K562 (cell line): ENCODE results near the gene STUM. TPM values are rescaled to one million over a fixed set of nuclear protein-coding genes. Genes with fewer than 3 reads are reported as not detected.

Source experiments
- EP300 ChIP-seq: IDR thresholded peaks from 2 replicates; pipeline ENCODE4 v1.6.1; 2012; ENCODE audit warnings: low read length, improper control_type of control experiment
- ETS2 ChIP-seq: IDR thresholded peaks from 2 replicates; pipeline ENCODE4 v1.6.1; 2016; ENCODE audit warnings: borderline replicate concordance, missing genetic modification characterization, mild to moderate bottlenecking, moderate library complexity, missing compliant biosample characterization; ENCODE audit not compliant: poor library complexity, severe bottlenecking
- JUN ChIP-seq, 2 experiments: sonication (generic) in 1 of 2; formaldehyde crosslinking in 1 of 2; IDR thresholded peaks; 2 replicates each; pipeline versions ENCODE4 v1.6.1 to v1.8.0; 2012 to 2022; ENCODE audit warnings: borderline replicate concordance in 2 of 2, mild to moderate bottlenecking in 2 of 2, improper control_type of control experiment in 1 of 2, low read depth in 1 of 2, low read length in 1 of 2, missing genetic modification reagents in 1 of 2
- KAT8 ChIP-seq: fragments of 450-650 bp; IDR thresholded peaks from 2 replicates; pipeline ENCODE4 v1.6.1; 2016; ENCODE audit warnings: low read depth, mild to moderate bottlenecking
- KLF13 ChIP-seq: fragments of 450-650 bp; IDR thresholded peaks from 2 replicates; pipeline ENCODE4 v1.6.1; 2016; ENCODE audit warnings: missing genetic modification characterization, low read depth, mild to moderate bottlenecking, missing compliant biosample characterization, moderate library complexity, borderline replicate concordance
- SAFB2 ChIP-seq: fragments of 200-400 bp; formaldehyde crosslinking; IDR thresholded peaks from 2 replicates; pipeline ENCODE4 v1.6.1; 2018; ENCODE audit warnings: borderline replicate concordance, low read length, low read depth, moderate library complexity; ENCODE audit not compliant: severe bottlenecking
- SP1 ChIP-seq: sonication (generic); formaldehyde crosslinking; IDR thresholded peaks from 2 replicates; pipeline ENCODE4 v1.8.1; 2022; ENCODE audit warnings: mild to moderate bottlenecking, missing genetic modification reagents
- SUPT5H ChIP-seq: fragments of 450-650 bp; IDR thresholded peaks from 2 replicates; pipeline ENCODE4 v1.6.1; 2016
- TAL1 ChIP-seq: fragments of 450-650 bp; IDR thresholded peaks from 2 replicates; pipeline ENCODE4 v1.6.1; 2016; ENCODE audit warnings: mild to moderate bottlenecking
- TEAD1 ChIP-seq, 2 experiments: fragments of 450-650 bp in 1 of 2; sonication (generic) in 1 of 2; formaldehyde crosslinking; IDR thresholded peaks; 2 replicates each; pipeline versions ENCODE4 v1.4.0 to v1.8.0; 2020 to 2022; ENCODE audit warnings: mild to moderate bottlenecking in 2 of 2, missing genetic modification reagents in 1 of 2
- TEAD4 ChIP-seq, 2 experiments: sonication (generic) in 1 of 2; formaldehyde crosslinking in 1 of 2; IDR thresholded peaks; 2 replicates each; pipeline versions ENCODE4 v1.6.1 to v1.8.0; 2012 to 2022; ENCODE audit warnings: borderline replicate concordance in 1 of 2, inconsistent platforms in 1 of 2, low read length in 1 of 2, mild to moderate bottlenecking in 1 of 2, missing genetic modification reagents in 1 of 2
- ZNF217 ChIP-seq: sonication (generic); formaldehyde crosslinking; IDR thresholded peaks from 2 replicates; pipeline ENCODE4 v1.8.0; 2022; ENCODE audit warnings: mild to moderate bottlenecking, missing genetic modification reagents
- ZNF586 ChIP-seq: fragments of 450-650 bp; formaldehyde crosslinking; conservative IDR thresholded peaks from 2 replicates; pipeline ENCODE4 v1.4.0; 2020; ENCODE audit warnings: mild to moderate bottlenecking, moderate library complexity
- polyA plus RNA-seq, 8 experiments: library from polyadenylated mRNA; depleted of rRNA in 4 of 8; stranded (reverse) in 5 of 8; unstranded in 3 of 8; fragments of >200 nt; fragmentation: Nextera tagmentation in 2 of 8; fragmentation: Illumina TruSeq in 1 of 8; extraction: Ambion mirVana in 2 of 8; extraction: Trizol in 1 of 8; gene quantifications; 2 replicates each; pipeline versions ENCODE4 v1.2.1 to v1.2.3, GENCODE V29; 2011 to 2014; ENCODE audit warnings: inconsistent platforms in 1 of 8, missing spikeins in 1 of 8
- total RNA-seq, 7 experiments: library from RNA; depleted of rRNA in 6 of 7; stranded (reverse); fragments of >200 nt in 6 of 7; fragmentation: Illumina TruSeq in 2 of 7; extraction: Trizol in 2 of 7; gene quantifications; 2 replicates each; pipeline versions ENCODE4 v1.2.1 to v1.2.3, GENCODE V29; 2011 to 2021; ENCODE audit warnings: low replicate concordance in 1 of 7
- TF ChIP-seq, protein P1 (sequence below): fragments of 450-650 bp; conservative IDR thresholded peaks from 2 replicates; pipeline ENCODE4 v1.6.1; 2016; ENCODE audit warnings: missing genetic modification characterization, low read depth, mild to moderate bottlenecking, control low read depth, missing compliant biosample characterization
- TF ChIP-seq, protein P2 (sequence below): fragments of 250-450 bp; sonication (Bioruptor Pico); IDR thresholded peaks from 2 replicates; pipeline ENCODE4 v1.4.0; 2020; ENCODE audit warnings: mild to moderate bottlenecking, moderate library complexity

STUM gene
- total and polyA plus RNA-seq, 9 of the 15 experiments (the other 6 are each of a cell fraction or from before 2014, with no cell fraction given), result not detected

DNA sequence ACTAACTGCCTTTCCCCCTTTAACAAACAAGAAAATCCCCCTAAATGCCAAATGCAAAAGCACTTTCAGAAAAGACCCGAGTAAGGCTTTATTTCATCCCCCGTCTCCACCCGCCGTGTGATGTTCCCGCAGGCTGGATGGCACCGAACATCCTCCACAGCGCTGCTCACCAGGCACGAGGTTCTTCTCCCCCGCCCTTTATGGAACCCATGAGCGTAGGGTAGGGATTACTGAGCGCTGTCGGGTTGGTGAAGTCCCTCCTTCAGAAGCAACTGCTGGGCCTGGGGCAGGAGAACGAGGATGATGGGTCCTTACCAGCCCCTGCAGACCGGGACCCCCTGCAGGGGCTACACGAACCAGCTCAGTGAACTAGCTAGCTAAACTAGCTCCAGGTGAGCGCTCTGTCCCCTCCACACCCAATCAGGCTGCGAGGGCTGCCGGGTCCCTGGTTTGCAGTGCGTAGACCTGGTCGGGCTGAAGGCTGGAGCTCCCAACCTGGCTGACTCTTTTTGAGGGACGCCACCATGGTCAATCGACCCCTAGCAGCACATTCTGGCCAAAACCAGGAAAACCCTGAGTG, 110.1 kb downstream of the STUM start (continued):
- TF ChIP-seq, protein P1, sequence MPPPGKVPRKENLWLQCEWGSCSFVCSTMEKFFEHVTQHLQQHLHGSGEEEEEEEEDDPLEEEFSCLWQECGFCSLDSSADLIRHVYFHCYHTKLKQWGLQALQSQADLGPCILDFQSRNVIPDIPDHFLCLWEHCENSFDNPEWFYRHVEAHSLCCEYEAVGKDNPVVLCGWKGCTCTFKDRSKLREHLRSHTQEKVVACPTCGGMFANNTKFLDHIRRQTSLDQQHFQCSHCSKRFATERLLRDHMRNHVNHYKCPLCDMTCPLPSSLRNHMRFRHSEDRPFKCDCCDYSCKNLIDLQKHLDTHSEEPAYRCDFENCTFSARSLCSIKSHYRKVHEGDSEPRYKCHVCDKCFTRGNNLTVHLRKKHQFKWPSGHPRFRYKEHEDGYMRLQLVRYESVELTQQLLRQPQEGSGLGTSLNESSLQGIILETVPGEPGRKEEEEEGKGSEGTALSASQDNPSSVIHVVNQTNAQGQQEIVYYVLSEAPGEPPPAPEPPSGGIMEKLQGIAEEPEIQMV (tag), result no peak
- TF ChIP-seq ZNF217 (CRISPR knock-in tag) (no peak), SAFB2 (no peak), TAL1 (no peak), TEAD1 (CRISPR knock-in tag; IDR thresholded peaks at IDR 0.05) (no peak), ETS2 (no peak), KLF13 (tag) (no peak), ZNF586 (no peak), EP300 (no peak), SP1 (no peak), KAT8 (no peak), JUN (IDR thresholded peaks at IDR 0.05; ENCODE audit: borderline replicate concordance, low read depth, low read length) (no peak), JUN (CRISPR knock-in tag; IDR thresholded peaks at IDR 0.05; ENCODE audit: borderline replicate concordance) (no peak), TEAD4 (IDR thresholded peaks at IDR 0.05; ENCODE audit: low read length) (no peak), TEAD4 (CRISPR knock-in tag; IDR thresholded peaks at IDR 0.05; ENCODE audit: borderline replicate concordance) (no peak), SUPT5H (no peak)
- TF ChIP-seq, protein P2, sequence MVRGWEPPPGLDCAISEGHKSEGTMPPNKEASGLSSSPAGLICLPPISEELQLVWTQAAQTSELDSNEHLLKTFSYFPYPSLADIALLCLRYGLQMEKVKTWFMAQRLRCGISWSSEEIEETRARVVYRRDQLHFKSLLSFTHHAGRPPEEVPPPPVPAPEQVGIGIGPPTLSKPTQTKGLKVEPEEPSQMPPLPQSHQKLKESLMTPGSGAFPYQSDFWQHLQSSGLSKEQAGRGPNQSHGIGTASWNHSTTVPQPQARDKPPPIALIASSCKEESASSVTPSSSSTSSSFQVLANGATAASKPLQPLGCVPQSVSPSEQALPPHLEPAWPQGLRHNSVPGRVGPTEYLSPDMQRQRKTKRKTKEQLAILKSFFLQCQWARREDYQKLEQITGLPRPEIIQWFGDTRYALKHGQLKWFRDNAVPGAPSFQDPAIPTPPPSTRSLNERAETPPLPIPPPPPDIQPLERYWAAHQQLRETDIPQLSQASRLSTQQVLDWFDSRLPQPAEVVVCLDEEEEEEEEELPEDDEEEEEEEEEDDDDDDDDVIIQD (CRISPR knock-in tag), result no peak

Other genes starting within 250 kb of the STUM start
- 15.8 and 18.8 TPM in 2 replicates for gene LIN9, start 239.6 kb upstream of the STUM start, total RNA-seq (2014; rRNA removed)
- gene LIN9, start 239.6 kb upstream of the STUM start, total RNA-seq (2014; rRNA removed; fragmentation: Illumina TruSeq; extraction: Trizol), result 31.4 and 37.5 TPM in 2 replicates
- gene LIN9, start 239.6 kb upstream of the STUM start, total RNA-seq (2015; rRNA removed; fragmentation: Illumina TruSeq; extraction: Trizol), result 29.3 and 30.6 TPM in 2 replicates
- 18.9 and 19.4 TPM in 2 replicates for gene LIN9, start 239.6 kb upstream of the STUM start, total RNA-seq (2021)
- 22.9 and 33.0 TPM in 2 replicates for gene LIN9, start 239.6 kb upstream of the STUM start, polyA plus RNA-seq (2011; rRNA removed)
- gene LIN9, start 239.6 kb upstream of the STUM start, polyA plus RNA-seq (2014; fragmentation: Illumina TruSeq; extraction: Trizol), result 21.6 and 25.3 TPM in 2 replicates
- gene LIN9, start 239.6 kb upstream of the STUM start, polyA plus RNA-seq (2014; fragmentation: Nextera tagmentation; extraction: Ambion mirVana), result 10 to 100 TPM; 19.4 to 26.8 TPM
- 19.6 and 25.5 TPM in 2 replicates for gene LIN9, start 239.6 kb upstream of the STUM start, polyA plus RNA-seq (2014; rRNA removed)
- gene PARP1, start 140.7 kb upstream of the STUM start, total RNA-seq (2014; rRNA removed), result 300 and 416 TPM in 2 replicates
- 187 and 203 TPM in 2 replicates for gene PARP1, start 140.7 kb upstream of the STUM start, total RNA-seq (2014; rRNA removed; fragmentation: Illumina TruSeq; extraction: Trizol)
- gene PARP1, start 140.7 kb upstream of the STUM start, total RNA-seq (2015; rRNA removed; fragmentation: Illumina TruSeq; extraction: Trizol), result 216 and 225 TPM in 2 replicates
- 245 and 279 TPM in 2 replicates for gene PARP1, start 140.7 kb upstream of the STUM start, total RNA-seq (2021)
- gene PARP1, start 140.7 kb upstream of the STUM start, polyA plus RNA-seq (2011; rRNA removed), result 250 and 286 TPM in 2 replicates
- gene PARP1, start 140.7 kb upstream of the STUM start, polyA plus RNA-seq (2014; fragmentation: Illumina TruSeq; extraction: Trizol), result 262 and 306 TPM in 2 replicates
- 100 to 1,000 TPM; 121 to 211 TPM for gene PARP1, start 140.7 kb upstream of the STUM start, polyA plus RNA-seq (2014; fragmentation: Nextera tagmentation; extraction: Ambion mirVana)
- gene PARP1, start 140.7 kb upstream of the STUM start, polyA plus RNA-seq (2014; rRNA removed), result 272 and 273 TPM in 2 replicates
- gene ITPKB, start 190.5 kb downstream of the STUM start, total RNA-seq (2014; rRNA removed), result not detected in 2 replicates
- gene ITPKB, start 190.5 kb downstream of the STUM start, total RNA-seq (2014; rRNA removed; fragmentation: Illumina TruSeq; extraction: Trizol), result not detected in 2 replicates
- gene ITPKB, start 190.5 kb downstream of the STUM start, total RNA-seq (2015; rRNA removed; fragmentation: Illumina TruSeq; extraction: Trizol), result not detected in 2 replicates
- 0.22 and 0.27 TPM in 2 replicates for gene ITPKB, start 190.5 kb downstream of the STUM start, total RNA-seq (2021)
- gene ITPKB, start 190.5 kb downstream of the STUM start, polyA plus RNA-seq (2011; rRNA removed), result 0.01 TPM in 2 replicates
- gene ITPKB, start 190.5 kb downstream of the STUM start, polyA plus RNA-seq (2014; fragmentation: Illumina TruSeq; extraction: Trizol), result not detected in 2 replicates
- gene ITPKB, start 190.5 kb downstream of the STUM start, polyA plus RNA-seq (2014; fragmentation: Nextera tagmentation; extraction: Ambion mirVana), result not detected
- not detected in 2 replicates for gene ITPKB, start 190.5 kb downstream of the STUM start, polyA plus RNA-seq (2014; rRNA removed)